HL-60 (cell line): ENCODE results near the gene RANBP6.

ENCODE experiments used
- GABPA ChIP-seq: IDR thresholded peaks from 2 replicates; pipeline ENCODE4 v1.6.1; 2012; ENCODE audit warnings: low read depth
- TF ChIP-seq, protein P1 (sequence below): IDR thresholded peaks from one replicate; pipeline ENCODE4 v1.5.1; 2011; ENCODE audit warnings: low read length, control low read depth, inconsistent platforms; ENCODE audit not compliant: insufficient read depth
- TF ChIP-seq, protein P2 (sequence below): IDR thresholded peaks from 2 replicates; pipeline ENCODE4 v1.6.1; 2012; ENCODE audit warnings: low read depth; ENCODE audit not compliant: insufficient replicate concordance

DNA sequence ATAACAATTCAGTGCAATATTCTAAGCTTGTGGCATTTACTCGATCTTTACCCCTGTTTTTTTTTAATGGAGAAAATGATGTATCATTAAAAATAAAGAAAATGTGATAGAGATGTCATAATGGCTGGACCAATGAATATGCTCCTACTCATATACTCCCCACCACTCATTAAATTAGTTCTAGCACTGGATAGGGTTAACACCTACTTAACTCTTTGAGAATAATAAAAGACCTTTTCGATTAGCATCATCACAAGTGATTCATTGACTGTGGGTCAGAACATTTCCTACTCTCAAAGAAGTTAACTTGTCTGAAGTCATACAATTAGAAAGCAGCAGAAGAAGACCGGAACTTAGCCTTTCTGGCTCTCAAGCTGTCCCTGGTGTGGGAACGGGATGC lies 31.6 kb upstream of the RANBP6 start:
- TF ChIP-seq, protein P1, sequence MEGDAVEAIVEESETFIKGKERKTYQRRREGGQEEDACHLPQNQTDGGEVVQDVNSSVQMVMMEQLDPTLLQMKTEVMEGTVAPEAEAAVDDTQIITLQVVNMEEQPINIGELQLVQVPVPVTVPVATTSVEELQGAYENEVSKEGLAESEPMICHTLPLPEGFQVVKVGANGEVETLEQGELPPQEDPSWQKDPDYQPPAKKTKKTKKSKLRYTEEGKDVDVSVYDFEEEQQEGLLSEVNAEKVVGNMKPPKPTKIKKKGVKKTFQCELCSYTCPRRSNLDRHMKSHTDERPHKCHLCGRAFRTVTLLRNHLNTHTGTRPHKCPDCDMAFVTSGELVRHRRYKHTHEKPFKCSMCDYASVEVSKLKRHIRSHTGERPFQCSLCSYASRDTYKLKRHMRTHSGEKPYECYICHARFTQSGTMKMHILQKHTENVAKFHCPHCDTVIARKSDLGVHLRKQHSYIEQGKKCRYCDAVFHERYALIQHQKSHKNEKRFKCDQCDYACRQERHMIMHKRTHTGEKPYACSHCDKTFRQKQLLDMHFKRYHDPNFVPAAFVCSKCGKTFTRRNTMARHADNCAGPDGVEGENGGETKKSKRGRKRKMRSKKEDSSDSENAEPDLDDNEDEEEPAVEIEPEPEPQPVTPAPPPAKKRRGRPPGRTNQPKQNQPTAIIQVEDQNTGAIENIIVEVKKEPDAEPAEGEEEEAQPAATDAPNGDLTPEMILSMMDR = no peak
- TF ChIP-seq, protein P2, sequence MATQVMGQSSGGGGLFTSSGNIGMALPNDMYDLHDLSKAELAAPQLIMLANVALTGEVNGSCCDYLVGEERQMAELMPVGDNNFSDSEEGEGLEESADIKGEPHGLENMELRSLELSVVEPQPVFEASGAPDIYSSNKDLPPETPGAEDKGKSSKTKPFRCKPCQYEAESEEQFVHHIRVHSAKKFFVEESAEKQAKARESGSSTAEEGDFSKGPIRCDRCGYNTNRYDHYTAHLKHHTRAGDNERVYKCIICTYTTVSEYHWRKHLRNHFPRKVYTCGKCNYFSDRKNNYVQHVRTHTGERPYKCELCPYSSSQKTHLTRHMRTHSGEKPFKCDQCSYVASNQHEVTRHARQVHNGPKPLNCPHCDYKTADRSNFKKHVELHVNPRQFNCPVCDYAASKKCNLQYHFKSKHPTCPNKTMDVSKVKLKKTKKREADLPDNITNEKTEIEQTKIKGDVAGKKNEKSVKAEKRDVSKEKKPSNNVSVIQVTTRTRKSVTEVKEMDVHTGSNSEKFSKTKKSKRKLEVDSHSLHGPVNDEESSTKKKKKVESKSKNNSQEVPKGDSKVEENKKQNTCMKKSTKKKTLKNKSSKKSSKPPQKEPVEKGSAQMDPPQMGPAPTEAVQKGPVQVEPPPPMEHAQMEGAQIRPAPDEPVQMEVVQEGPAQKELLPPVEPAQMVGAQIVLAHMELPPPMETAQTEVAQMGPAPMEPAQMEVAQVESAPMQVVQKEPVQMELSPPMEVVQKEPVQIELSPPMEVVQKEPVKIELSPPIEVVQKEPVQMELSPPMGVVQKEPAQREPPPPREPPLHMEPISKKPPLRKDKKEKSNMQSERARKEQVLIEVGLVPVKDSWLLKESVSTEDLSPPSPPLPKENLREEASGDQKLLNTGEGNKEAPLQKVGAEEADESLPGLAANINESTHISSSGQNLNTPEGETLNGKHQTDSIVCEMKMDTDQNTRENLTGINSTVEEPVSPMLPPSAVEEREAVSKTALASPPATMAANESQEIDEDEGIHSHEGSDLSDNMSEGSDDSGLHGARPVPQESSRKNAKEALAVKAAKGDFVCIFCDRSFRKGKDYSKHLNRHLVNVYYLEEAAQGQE = no peak
- TF ChIP-seq GABPA = no peak
